ENCODE data around the gene CLCA2.

The CLCA2 gene

GRCh38 chr1:86423873-86424272 is at the start of gene CLCA2:
TSS of gene CLCA2 (plus strand) at chr1:86424171. CDS start at chr1:86424248, 77 bp downstream.
- DNase-seq, result no peak

GRCh38 chr1:86375688-86376087 is 48.3 kb upstream of the CLCA2 start:
- no peak for DNase-seq

GRCh38 chr1:86377341-86377740 is 46.6 kb upstream of the CLCA2 start:
- DNase-seq, result no peak

- DNase-seq, result no peak
Observed at GRCh38 chr1:86378813-86379212, 45.2 kb upstream of the CLCA2 start.

- peak; percentile 38 for DNase-seq
Observed at GRCh38 chr1:86380257-86380861, 43.6 kb upstream of the CLCA2 start.

- DNase-seq, result no peak
Observed at GRCh38 chr1:86381223-86381622, 42.7 kb upstream of the CLCA2 start.

- DNase-seq, result no peak
Observed at GRCh38 chr1:86382878-86383277, 41.1 kb upstream of the CLCA2 start.

GRCh38 chr1:86387916-86388627 is 35.9 kb upstream of the CLCA2 start:
- no peak for DNase-seq

- DNase-seq, result no peak
Observed at GRCh38 chr1:86388777-86389176, 35.2 kb upstream of the CLCA2 start.

GRCh38 chr1:86389307-86389706 is 34.7 kb upstream of the CLCA2 start:
- no peak for DNase-seq

GRCh38 chr1:86394416-86394815 is 29.6 kb upstream of the CLCA2 start:
- no peak for DNase-seq

- DNase-seq, result peak; percentile 84
Observed at GRCh38 chr1:86395751-86396497, 28.0 kb upstream of the CLCA2 start, which contains the start of gene ODF2L. TSS of gene ODF2L (minus strand) at chr1:86396323. CDS start at chr1:86387027, 9,296 bp downstream.

GRCh38 chr1:86396498-86396890 is 27.5 kb upstream of the CLCA2 start:
- DNase-seq, result no peak

GRCh38 chr1:86409416-86410021 is 14.5 kb upstream of the CLCA2 start:
- DNase-seq, result peak; percentile 87

GRCh38 chr1:86410879-86411278 is 13.1 kb upstream of the CLCA2 start:
- no peak for DNase-seq

GRCh38 chr1:86416343-86416742 is 7.6 kb upstream of the CLCA2 start:
- DNase-seq, result peak; percentile 88

- DNase-seq, result peak; percentile 10
Observed at GRCh38 chr1:86419277-86419903, 4.6 kb upstream of the CLCA2 start.

GRCh38 chr1:86421601-86422280 is 2.2 kb upstream of the CLCA2 start:
- no peak for DNase-seq

- DNase-seq, result no peak
Observed at GRCh38 chr1:86423473-86423872, 498 bp upstream of the CLCA2 start.

- no peak for DNase-seq
Observed at GRCh38 chr1:86429122-86429725, 5.3 kb downstream of the CLCA2 start.

GRCh38 chr1:86429835-86430234 is 5.9 kb downstream of the CLCA2 start:
- no peak for DNase-seq

GRCh38 chr1:86430376-86430775 is 6.4 kb downstream of the CLCA2 start:
- no peak for DNase-seq

Data from NCI-H2171 (cell line).